Stimulated activated naive CD8-positive, alpha-beta T cell treated with anti-CD3 and anti-CD28 coated beads, Interleukin-15, Interleukin-2, amounts not matched to agents 100 ng/mL and 50 ng/mL, for 24 hours (primary cell): Measurements from ENCODE around the gene CXXC5.
"Not testable (repeated sequence)": the region's sequence is repeated elsewhere in the genome, so short reads cannot be mapped to it uniquely, and the experiment has no call there.

Experiments
- H3K27ac Mint-ChIP-seq: one replicate; pipeline ENCODE4 v1.8.0; 2021; ENCODE audit warnings: mild to moderate bottlenecking, mixed read lengths
- H3K27me3 Mint-ChIP-seq: one replicate; pipeline ENCODE4 v1.8.0; 2021; ENCODE audit warnings: mixed read lengths
- H3K36me3 Mint-ChIP-seq: one replicate; pipeline ENCODE4 v1.8.0; 2021; ENCODE audit warnings: low read depth, mixed read lengths
- H3K4me1 Mint-ChIP-seq: one replicate; pipeline ENCODE4 v1.8.0; 2021; ENCODE audit warnings: low read depth, mixed read lengths
- H3K4me3 Mint-ChIP-seq: one replicate; pipeline ENCODE4 v1.8.0; 2021; ENCODE audit warnings: mild to moderate bottlenecking, mixed read lengths
- H3K9me3 Mint-ChIP-seq: one replicate; pipeline ENCODE4 v1.8.0; 2021; ENCODE audit warnings: mixed read lengths

Gene CXXC5

DNA sequence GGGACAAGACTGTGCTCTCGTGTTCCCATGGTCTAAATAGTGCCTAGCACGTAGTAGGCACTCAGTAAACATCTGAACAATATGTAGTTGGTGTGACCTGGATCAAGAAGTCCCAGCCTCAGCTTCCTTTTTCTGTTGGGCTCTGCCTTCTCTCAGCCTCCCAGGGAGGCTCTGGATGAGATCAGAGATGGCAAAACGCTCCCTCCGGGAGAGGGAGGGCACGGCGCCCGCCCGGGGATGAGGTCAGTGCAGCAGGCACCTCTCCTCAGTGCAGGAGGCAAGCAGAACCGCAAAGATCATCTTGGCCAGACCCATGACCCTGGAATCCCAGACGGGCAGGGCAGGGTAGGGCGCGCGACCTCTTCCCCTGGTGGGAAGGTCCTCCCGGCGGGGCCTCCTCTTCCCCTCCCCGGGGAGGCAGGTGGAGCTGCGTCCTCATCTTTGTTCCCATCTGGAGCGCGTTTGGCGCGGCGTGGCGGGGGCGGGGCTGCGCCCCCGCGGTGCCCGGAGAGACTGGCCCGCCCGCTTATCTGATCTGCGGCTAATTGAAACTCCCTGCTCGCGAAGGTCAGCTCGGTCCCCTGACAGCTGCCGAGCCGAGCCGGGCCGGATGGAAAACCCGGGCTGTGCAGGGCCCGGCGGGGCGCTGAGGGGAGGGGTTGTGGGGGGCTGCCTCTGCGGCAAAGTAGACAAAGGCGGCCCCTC lies 60.9 kb downstream of the CXXC5 start:
- H3K36me3 Mint-ChIP-seq: no peaks in the 10 kb centered on the region
- peaks cover 4% of the 10 kb centered on the region for H3K27me3 Mint-ChIP-seq
- H3K9me3 Mint-ChIP-seq: no peaks in the 10 kb centered on the region

DNA sequence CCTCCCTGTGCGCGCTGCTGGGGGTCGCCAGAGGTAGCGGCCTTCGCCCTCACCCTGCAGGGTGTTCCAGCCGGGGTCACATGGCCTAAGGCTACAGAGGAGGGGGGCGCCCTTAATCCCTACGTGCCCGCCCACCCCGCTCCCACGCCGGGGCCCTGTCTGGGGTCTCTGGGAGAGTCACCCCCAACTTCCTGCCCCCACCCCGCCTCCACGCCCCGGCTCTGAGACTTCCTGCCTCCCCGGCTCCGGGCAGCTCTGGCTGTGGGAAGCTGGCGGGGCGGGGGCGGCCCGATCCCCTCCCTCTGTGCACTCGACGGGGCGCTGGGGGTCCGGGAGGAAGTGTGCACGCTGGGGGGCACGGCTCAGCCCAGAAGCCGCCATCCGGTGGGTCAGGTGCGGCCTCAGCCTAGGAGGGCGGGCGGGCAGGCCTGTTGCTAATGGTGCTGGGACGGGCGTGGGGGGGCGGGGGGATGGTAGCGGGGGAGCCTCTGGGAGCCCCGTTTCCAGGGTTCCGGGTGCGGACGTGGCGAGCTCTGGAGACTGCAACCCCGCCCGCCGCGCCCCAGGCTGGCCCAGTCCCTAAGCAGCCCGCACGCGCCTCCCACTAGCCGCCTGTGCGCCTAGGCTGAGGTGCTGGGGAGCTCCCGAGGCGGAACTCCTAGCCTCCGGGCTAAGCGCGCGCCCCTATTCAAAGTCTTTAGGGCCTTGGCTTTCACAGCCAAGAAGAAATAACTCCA lies 61.6 kb downstream of the CXXC5 start:
- Mint-ChIP-seq H3K27ac (peak overlapping the region; percentile 55), H3K36me3 (no peaks in the 10 kb centered on the region), H3K4me3 (peak overlapping the region; percentile 61), H3K4me1 (peaks cover 28% of the 10 kb centered on the region), H3K9me3 (no peaks in the 10 kb centered on the region), H3K27me3 (peaks cover 4% of the 10 kb centered on the region)

More for the DNA sequence above, 60.9 kb downstream of the CXXC5 start:
- H3K4me1 Mint-ChIP-seq: peaks cover 28% of the 10 kb centered on the region
- no peak overlapping the region for H3K27ac Mint-ChIP-seq
- no peak overlapping the region for H3K4me3 Mint-ChIP-seq

DNA sequence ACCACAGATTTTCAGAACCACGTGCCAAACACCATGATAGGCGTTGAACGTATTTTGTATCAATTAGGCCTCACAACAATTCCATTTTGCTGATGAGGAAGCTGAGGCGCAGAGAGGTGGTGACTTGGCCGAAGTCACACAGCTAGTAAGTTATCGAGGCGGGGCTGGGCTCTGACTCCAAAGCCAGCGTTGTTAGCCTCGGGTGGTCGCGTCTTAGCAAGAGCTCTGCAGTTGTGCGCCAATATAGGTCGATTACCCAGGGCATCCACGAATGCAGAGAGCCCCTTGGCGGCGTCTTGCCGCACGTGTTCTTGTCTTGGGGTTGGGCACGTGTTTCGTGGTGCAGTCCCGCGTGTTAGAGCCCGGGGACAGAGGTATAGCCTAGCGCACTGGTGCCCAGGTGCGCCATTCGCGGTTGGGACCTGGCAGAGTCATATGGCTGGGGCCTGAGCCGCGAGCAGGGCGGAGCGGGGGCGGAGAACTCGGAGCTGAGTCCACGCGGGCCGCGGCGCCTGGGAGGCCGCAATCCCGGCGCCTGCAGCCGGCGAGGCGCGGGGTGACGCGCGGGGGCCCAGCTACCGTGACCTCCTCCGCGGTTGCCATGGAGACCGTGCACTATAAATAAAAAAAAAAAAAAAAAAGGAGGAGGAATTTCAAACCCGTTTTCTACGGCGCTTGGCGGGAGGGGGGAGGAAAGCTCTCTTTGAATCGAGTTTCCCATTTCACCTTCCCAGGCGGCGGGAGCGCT lies 62.3 kb downstream of the CXXC5 start:
- Mint-ChIP-seq H3K4me1 (peaks cover 27% of the 10 kb centered on the region), H3K9me3 (no peaks in the 10 kb centered on the region), H3K27me3 (peaks cover 4% of the 10 kb centered on the region), H3K27ac (peak overlapping the region; percentile 55), H3K4me3 (peak overlapping the region; percentile 61), H3K36me3 (no peaks in the 10 kb centered on the region)

GRCh38 chr5:139711067-139711905 lies 63.1 kb downstream of the CXXC5 start:
- Mint-ChIP-seq H3K9me3 (no peaks in the 10 kb centered on the region), H3K4me1 (peaks cover 23% of the 10 kb centered on the region), H3K4me3 (peak overlapping the region; percentile 58), H3K36me3 (no peaks in the 10 kb centered on the region), H3K27ac (no peak overlapping the region), H3K27me3 (peaks cover 4% of the 10 kb centered on the region)

GRCh38 chr5:139711906-139712224 lies 63.7 kb downstream of the CXXC5 start:
- Mint-ChIP-seq H3K36me3 (no peaks in the 10 kb centered on the region), H3K27ac (no peak overlapping the region), H3K4me1 (peaks cover 23% of the 10 kb centered on the region), H3K9me3 (no peaks in the 10 kb centered on the region), H3K27me3 (peaks cover 4% of the 10 kb centered on the region), H3K4me3 (peak overlapping the region; percentile 58)

DNA sequence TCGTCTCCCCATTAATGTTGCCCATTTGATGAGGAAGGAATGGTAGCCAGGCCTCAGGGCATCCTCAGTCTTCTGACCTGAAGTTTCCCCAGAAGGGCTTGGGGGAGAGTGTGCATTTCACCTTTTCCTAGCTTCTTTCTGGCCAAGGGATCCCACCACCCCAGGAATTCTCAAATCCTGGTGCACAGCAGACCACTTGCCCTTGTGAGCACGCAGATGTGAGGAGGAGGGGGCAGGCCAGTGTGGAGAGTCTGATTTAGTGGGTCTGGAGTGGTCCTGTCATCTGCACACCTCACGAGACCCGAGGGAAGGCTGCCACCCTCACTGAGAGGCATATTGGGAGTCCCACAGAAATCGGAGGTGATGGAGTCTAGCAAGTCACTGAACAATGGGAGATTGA lies 64.3 kb downstream of the CXXC5 start:
- Mint-ChIP-seq H3K9me3 (no peaks in the 10 kb centered on the region), H3K27me3 (peaks cover 4% of the 10 kb centered on the region), H3K27ac (no peak overlapping the region), H3K4me1 (peaks cover 23% of the 10 kb centered on the region), H3K36me3 (no peaks in the 10 kb centered on the region), H3K4me3 (peak overlapping the region; percentile 19)

GRCh38 chr5:139713898-139714297 lies 65.7 kb downstream of the CXXC5 start:
- peaks cover 14% of the 10 kb centered on the region for H3K4me1 Mint-ChIP-seq
- H3K4me3 Mint-ChIP-seq, H3K36me3 Mint-ChIP-seq, H3K27me3 Mint-ChIP-seq, H3K9me3 Mint-ChIP-seq, H3K27ac Mint-ChIP-seq: not testable (repeated sequence)

DNA sequence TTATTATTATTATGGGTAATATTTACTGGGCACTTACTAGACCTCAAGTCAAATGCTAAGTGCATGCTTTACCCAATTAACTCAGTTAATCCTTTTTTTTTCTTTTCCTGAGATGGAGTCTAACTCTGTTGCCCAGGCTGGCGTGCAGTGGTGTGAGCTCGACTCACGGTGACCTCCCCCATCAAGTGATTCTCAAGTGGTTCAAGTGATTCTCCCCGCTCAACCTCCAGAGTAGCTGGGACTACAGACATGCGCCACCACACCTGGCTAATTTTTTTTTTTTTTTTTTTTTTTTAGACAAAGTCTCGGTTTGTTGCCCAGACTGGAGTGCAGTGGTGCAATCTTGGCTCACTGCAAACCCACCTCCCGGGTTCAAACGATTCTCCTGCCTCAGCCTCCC lies 69.1 kb downstream of the CXXC5 start:
- Mint-ChIP-seq H3K4me1 (no peaks in the 10 kb centered on the region), H3K9me3 (peaks cover 6% of the 10 kb centered on the region), H3K36me3 (peaks cover 6% of the 10 kb centered on the region), H3K4me3 (no peak overlapping the region), H3K27ac (no peak overlapping the region), H3K27me3 (peaks cover 4% of the 10 kb centered on the region)

DNA sequence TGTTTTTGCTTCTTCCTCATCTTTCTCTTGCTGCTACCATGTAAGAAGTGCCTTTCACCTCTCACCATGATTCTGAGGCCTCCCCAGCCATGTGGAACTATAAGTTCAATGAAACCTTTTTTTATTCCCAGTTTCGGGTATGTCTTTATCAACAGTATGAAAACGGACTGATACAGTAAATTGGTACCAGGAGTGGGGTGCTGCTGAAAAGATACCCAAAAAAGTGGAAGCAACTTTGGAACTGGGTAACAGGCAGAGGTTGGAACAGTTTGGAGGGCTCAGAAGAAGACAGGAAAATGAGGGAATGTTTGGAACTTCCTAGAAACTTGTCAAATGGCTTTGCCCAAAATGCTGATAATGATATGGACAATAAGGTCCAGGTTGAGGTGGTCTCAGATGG lies 70.3 kb downstream of the CXXC5 start:
- not testable (repeated sequence) for H3K4me3 Mint-ChIP-seq, H3K36me3 Mint-ChIP-seq, H3K27ac Mint-ChIP-seq, H3K27me3 Mint-ChIP-seq, H3K9me3 Mint-ChIP-seq, H3K4me1 Mint-ChIP-seq

- not testable (repeated sequence) for H3K27ac Mint-ChIP-seq, H3K9me3 Mint-ChIP-seq, H3K27me3 Mint-ChIP-seq, H3K4me1 Mint-ChIP-seq, H3K36me3 Mint-ChIP-seq, H3K4me3 Mint-ChIP-seq
Observed at GRCh38 chr5:139719970-139720369, 71.8 kb downstream of the CXXC5 start.

DNA sequence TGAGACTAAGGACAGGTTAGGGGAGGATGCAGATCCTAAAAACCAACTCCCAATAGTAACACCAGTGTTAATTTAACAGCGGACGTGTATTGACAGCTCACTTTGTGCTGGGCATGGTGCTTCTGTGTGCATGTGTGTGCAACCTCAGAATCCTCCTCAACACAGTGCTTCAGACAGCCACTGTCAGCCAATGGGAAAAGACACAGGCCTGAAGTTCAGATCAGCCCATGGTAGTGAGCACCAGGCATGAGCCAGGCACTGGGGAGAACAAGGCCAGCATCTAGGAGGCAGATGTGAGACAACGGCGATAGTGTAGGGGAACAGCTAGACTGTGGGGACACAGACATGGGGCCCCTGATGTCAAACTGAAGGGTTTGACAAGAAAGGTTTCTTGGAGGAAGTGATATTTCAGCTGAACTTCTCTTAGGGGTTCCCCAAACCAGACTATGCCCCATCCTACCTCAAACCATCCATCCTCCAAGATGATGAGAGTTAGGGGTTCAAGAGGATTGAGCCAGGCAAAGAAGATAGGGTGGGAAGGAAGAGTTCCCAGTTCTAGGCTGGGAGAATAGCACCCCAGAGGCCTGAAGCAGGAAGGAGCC lies 75.9 kb downstream of the CXXC5 start:
- no peaks in the 10 kb centered on the region for H3K27me3 Mint-ChIP-seq
- no peaks in the 10 kb centered on the region for H3K4me1 Mint-ChIP-seq
- H3K4me3 Mint-ChIP-seq: no peak overlapping the region
- H3K36me3 Mint-ChIP-seq: no peaks in the 10 kb centered on the region
- no peak overlapping the region for H3K27ac Mint-ChIP-seq
- no peaks in the 10 kb centered on the region for H3K9me3 Mint-ChIP-seq

GRCh38 chr5:139725073-139725830 lies 77.1 kb downstream of the CXXC5 start:
- no peaks in the 10 kb centered on the region for H3K36me3 Mint-ChIP-seq
- H3K9me3 Mint-ChIP-seq: no peaks in the 10 kb centered on the region
- no peaks in the 10 kb centered on the region for H3K4me1 Mint-ChIP-seq
- no peak overlapping the region for H3K4me3 Mint-ChIP-seq
- no peak overlapping the region for H3K27ac Mint-ChIP-seq
- no peaks in the 10 kb centered on the region for H3K27me3 Mint-ChIP-seq

- Mint-ChIP-seq H3K36me3 (no peaks in the 10 kb centered on the region), H3K9me3 (no peaks in the 10 kb centered on the region)
Observed at GRCh38 chr5:139726248-139726647, 78.1 kb downstream of the CXXC5 start.

DNA sequence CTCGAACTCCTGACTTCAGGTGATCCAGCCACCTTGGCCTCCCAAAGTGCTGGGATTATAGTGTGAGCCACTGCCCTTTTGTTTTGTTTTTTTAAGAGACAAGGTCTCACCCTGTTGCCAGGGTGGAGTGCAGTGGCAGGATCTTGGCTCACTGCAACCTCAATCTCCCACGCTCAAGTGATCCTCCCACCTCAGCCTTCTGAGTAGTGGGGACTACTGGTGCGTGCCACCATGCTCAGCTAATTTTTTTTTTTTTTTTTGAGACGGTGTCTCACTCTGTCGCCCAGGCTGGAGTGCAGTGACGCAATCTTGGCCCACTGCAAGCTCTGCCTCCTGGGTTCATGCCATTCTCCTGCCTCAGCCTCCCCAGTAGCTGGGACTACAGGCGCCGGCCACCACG lies 79.5 kb downstream of the CXXC5 start:
- H3K4me1 Mint-ChIP-seq, H3K9me3 Mint-ChIP-seq, H3K4me3 Mint-ChIP-seq, H3K27me3 Mint-ChIP-seq, H3K27ac Mint-ChIP-seq, H3K36me3 Mint-ChIP-seq: not testable (repeated sequence)

More at GRCh38 chr5:139726248-139726647, 78.1 kb downstream of the CXXC5 start:
- Mint-ChIP-seq H3K27ac (no peak overlapping the region), H3K27me3 (no peaks in the 10 kb centered on the region), H3K4me3 (no peak overlapping the region), H3K4me1 (no peaks in the 10 kb centered on the region)
